ENCODE data around the gene ALDH2. TPM values are rescaled to one million over a fixed set of nuclear protein-coding genes. Genes with fewer than 3 reads are reported as not detected.

ALDH2 gene
- total and polyA plus RNA-seq, 2 donors (not counting 1 experiment from before 2014, with no cell fraction given): 27.7 to 53.7 TPM

DNA sequence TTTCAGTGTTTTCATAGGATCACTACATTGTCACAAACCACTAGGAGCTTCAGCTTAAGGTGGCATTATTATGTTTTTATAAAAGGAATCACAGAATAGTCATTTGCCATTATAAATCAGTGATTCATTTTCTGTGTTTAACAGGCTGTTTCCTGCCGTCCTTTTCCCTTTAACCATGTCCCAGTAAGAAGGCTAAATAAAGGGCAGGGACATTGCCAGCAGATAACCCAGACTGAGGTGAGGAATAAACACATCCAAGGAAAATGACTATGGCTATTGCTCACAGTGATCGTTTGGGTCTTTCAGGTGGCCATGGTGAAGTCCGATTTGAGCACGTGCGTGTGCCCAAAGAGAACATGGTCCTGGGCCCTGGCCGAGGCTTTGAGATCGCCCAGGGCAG lies 17.9 kb upstream of the ALDH2 start:
- no peak overlapping the region for H3K9ac ChIP-seq (ENCODE audit: insufficient read depth, low read length)
- no peak overlapping the region for H3K4me2 ChIP-seq (ENCODE audit: extremely low read depth, insufficient read depth, low read length)
- no peak overlapping the region for H3K4me3 ChIP-seq (replicated peaks in 1 of 4; ENCODE audit: control extremely low read depth in 1 of 4, insufficient read depth in 1 of 4, low read depth in 3 of 4, low read length in 4 of 4)
- H3K79me2 ChIP-seq (ENCODE audit: control insufficient read depth, insufficient read depth, low read length): no peaks in the 10 kb centered on the region
- no peaks in the 10 kb centered on the region for H3K9me3 ChIP-seq (ENCODE audit: control insufficient read depth, insufficient read depth, low read depth, low read length)
- H3K27me3 ChIP-seq (ENCODE audit: control insufficient read depth, insufficient read depth, low read length): no peaks in the 10 kb centered on the region
- H3K27ac ChIP-seq (ENCODE audit: insufficient read depth, low read length): no peak overlapping the region
- no peak for TF ChIP-seq EZH2 (IDR thresholded peaks at IDR 0.05; ENCODE audit: low read length, missing control alignments)
- TF ChIP-seq, protein P1, sequence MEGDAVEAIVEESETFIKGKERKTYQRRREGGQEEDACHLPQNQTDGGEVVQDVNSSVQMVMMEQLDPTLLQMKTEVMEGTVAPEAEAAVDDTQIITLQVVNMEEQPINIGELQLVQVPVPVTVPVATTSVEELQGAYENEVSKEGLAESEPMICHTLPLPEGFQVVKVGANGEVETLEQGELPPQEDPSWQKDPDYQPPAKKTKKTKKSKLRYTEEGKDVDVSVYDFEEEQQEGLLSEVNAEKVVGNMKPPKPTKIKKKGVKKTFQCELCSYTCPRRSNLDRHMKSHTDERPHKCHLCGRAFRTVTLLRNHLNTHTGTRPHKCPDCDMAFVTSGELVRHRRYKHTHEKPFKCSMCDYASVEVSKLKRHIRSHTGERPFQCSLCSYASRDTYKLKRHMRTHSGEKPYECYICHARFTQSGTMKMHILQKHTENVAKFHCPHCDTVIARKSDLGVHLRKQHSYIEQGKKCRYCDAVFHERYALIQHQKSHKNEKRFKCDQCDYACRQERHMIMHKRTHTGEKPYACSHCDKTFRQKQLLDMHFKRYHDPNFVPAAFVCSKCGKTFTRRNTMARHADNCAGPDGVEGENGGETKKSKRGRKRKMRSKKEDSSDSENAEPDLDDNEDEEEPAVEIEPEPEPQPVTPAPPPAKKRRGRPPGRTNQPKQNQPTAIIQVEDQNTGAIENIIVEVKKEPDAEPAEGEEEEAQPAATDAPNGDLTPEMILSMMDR (conservative IDR thresholded peaks at IDR 0.05 in 1 of 2, IDR thresholded peaks at IDR 0.05 in 1 of 2; ENCODE audit: low read depth in 1 of 2, low read length in 2 of 2): no peak
- no peak for DNase-seq (ENCODE audit: low read depth in 2 of 2)
- H3K36me3 ChIP-seq (ENCODE audit: control insufficient read depth, insufficient read depth, low read length): peaks cover 9% of the 10 kb centered on the region
- no peaks in the 10 kb centered on the region for H3K4me1 ChIP-seq (ENCODE audit: control insufficient read depth, extremely low read depth, insufficient read depth, low read length)
- no peak overlapping the region for H2AFZ ChIP-seq (ENCODE audit: low read length)
- H4K20me1 ChIP-seq (ENCODE audit: control insufficient read depth, extremely low read depth, insufficient read depth, low read length): no peaks in the 10 kb centered on the region

DNA sequence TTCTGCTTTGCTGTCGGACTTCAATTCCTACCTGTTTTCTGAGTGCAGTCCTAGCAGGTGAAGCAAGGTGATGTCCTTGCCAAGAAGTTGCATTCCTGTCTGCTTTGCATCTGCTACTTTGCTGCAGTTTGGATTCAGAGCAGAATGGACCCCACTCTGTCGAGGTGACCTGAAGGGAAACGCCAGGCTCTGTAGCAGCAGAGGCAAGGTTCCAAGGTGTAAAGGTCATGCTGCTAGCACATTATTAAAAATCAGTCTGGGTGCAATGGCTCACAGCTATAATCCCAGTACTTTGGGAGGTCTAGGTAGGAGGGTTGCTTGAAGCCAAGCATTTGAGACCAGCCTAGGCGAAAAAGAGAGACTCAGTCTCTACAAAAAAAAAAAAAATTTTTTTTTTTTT lies 17.3 kb upstream of the ALDH2 start:
- no peak overlapping the region for H2AFZ ChIP-seq (ENCODE audit: low read length)

DNA sequence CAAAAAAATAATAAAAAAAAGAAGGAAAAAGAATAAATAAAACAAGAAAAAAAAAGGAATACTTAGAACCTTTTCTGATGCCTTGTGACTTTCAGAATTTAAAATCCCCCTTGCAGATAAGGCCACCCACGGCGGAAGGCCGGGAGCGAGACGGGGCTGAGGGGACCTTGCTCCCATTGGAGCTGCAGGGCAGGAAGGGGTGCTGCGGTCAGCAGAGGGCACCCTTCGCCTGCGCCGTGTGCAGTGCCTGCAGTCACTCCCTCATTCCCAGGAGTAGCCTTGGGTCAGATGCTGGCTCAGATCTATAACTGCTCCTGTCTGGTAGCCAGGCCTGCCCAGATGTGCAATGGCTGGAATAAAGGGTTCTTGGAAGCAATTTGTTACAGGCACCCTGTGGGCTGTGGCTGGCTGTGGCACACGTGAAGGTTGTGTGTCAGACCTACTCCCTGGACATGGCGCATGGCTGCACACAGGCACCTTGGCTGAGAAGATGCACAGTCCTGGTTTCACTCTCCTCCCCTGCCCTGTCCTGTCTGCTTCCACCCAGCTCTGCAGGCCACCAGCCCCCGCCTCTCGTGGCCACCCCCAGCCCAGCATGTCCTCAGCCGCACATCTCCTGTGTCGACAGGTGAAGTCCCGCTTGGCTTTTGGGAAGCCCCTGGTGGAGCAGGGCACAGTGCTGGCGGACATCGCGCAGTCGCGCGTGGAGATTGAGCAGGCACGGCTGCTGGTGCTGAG lies 13.4 kb upstream of the ALDH2 start:
- H3K9ac ChIP-seq (ENCODE audit: insufficient read depth, low read length): no peak overlapping the region
- H3K27me3 ChIP-seq (ENCODE audit: control insufficient read depth, insufficient read depth, low read length): no peaks in the 10 kb centered on the region
- no peaks in the 10 kb centered on the region for H3K79me2 ChIP-seq (ENCODE audit: control insufficient read depth, insufficient read depth, low read length)
- H3K4me3 ChIP-seq (replicated peaks in 1 of 4; ENCODE audit: control extremely low read depth in 1 of 4, insufficient read depth in 1 of 4, low read depth in 3 of 4, low read length in 4 of 4): no peak overlapping the region
- H3K4me2 ChIP-seq (ENCODE audit: extremely low read depth, insufficient read depth, low read length): no peak overlapping the region
- DNase-seq (ENCODE audit: low read depth in 2 of 2): peak; percentile 33 to 76
- H4K20me1 ChIP-seq (ENCODE audit: control insufficient read depth, extremely low read depth, insufficient read depth, low read length): no peaks in the 10 kb centered on the region
- H3K27ac ChIP-seq (ENCODE audit: insufficient read depth, low read length): no peak overlapping the region
- H3K4me1 ChIP-seq (ENCODE audit: control insufficient read depth, extremely low read depth, insufficient read depth, low read length): peaks cover 3% of the 10 kb centered on the region
- no peak overlapping the region for H2AFZ ChIP-seq (ENCODE audit: low read length)
- no peaks in the 10 kb centered on the region for H3K9me3 ChIP-seq (ENCODE audit: control insufficient read depth, insufficient read depth, low read depth, low read length)
- TF ChIP-seq, protein P1 (conservative IDR thresholded peaks at IDR 0.05 in 1 of 2, IDR thresholded peaks at IDR 0.05 in 1 of 2; ENCODE audit: low read depth in 1 of 2, low read length in 2 of 2): peak; percentile 79 to 82
- no peak for TF ChIP-seq EZH2 (IDR thresholded peaks at IDR 0.05; ENCODE audit: low read length, missing control alignments)
- peaks cover 2% of the 10 kb centered on the region for H3K36me3 ChIP-seq (ENCODE audit: control insufficient read depth, insufficient read depth, low read length)

More for the DNA sequence above, 17.3 kb upstream of the ALDH2 start:
- H3K27ac ChIP-seq (ENCODE audit: insufficient read depth, low read length): no peak overlapping the region
- H3K4me3 ChIP-seq (replicated peaks in 1 of 4; ENCODE audit: control extremely low read depth in 1 of 4, insufficient read depth in 1 of 4, low read depth in 3 of 4, low read length in 4 of 4): no peak overlapping the region
- no peaks in the 10 kb centered on the region for H3K79me2 ChIP-seq (ENCODE audit: control insufficient read depth, insufficient read depth, low read length)
- no peak overlapping the region for H3K4me2 ChIP-seq (ENCODE audit: extremely low read depth, insufficient read depth, low read length)
- H3K36me3 ChIP-seq (ENCODE audit: control insufficient read depth, insufficient read depth, low read length): peaks cover 9% of the 10 kb centered on the region
- no peaks in the 10 kb centered on the region for H3K4me1 ChIP-seq (ENCODE audit: control insufficient read depth, extremely low read depth, insufficient read depth, low read length)
- H3K9ac ChIP-seq (ENCODE audit: insufficient read depth, low read length): no peak overlapping the region
- no peaks in the 10 kb centered on the region for H3K27me3 ChIP-seq (ENCODE audit: control insufficient read depth, insufficient read depth, low read length)
- TF ChIP-seq, protein P1 (conservative IDR thresholded peaks at IDR 0.05 in 1 of 2, IDR thresholded peaks at IDR 0.05 in 1 of 2; ENCODE audit: low read depth in 1 of 2, low read length in 2 of 2): no peak
- TF ChIP-seq EZH2 (IDR thresholded peaks at IDR 0.05; ENCODE audit: low read length, missing control alignments): no peak
- no peak for DNase-seq (ENCODE audit: low read depth in 2 of 2)
- H3K9me3 ChIP-seq (ENCODE audit: control insufficient read depth, insufficient read depth, low read depth, low read length): no peaks in the 10 kb centered on the region
- H4K20me1 ChIP-seq (ENCODE audit: control insufficient read depth, extremely low read depth, insufficient read depth, low read length): no peaks in the 10 kb centered on the region
